Panc1 (cell line): ENCODE data around the gene PRR5. TPM values are rescaled to one million over a fixed set of nuclear protein-coding genes. Genes with fewer than 3 reads are reported as not detected.

Experiments
- ATAC-seq: fragments of 200-7000 bp; cut with Tn5 transposase; 2 replicates; pipeline ENCODE4 v1.9.1; 2020; ENCODE audit warnings: mild to moderate bottlenecking, moderate library complexity
- BruUV-seq: library from RNA; stranded (reverse); fragments of 400-500 nt; replicated peaks from 2 replicates; lab custom pipeline; 2021; lab: Mats Ljungman, UMichigan
- CTCF ChIA-PET: fragments of 300-600 bp; sonication (Branson Sonifier 250); formaldehyde crosslinking; loops from one replicate; lab custom pipeline; 2022; ENCODE audit warnings: antibody characterized with exemption; lab: Charles Lee
- POLR2A ChIA-PET: fragments of 300-600 bp; sonication (Branson Sonifier 250); formaldehyde crosslinking; loops from one replicate; lab custom pipeline; 2022; ENCODE audit warnings: antibody characterized with exemption; lab: Charles Lee
- DNase-seq: peaks from one replicate; pipeline ENCODE4 v3.0.0-alpha.2; 2010; ENCODE audit warnings: low read depth, low spot score
- H3K27ac ChIP-seq: 2 replicates; pipeline ENCODE4 v1.5.1; 2011; ENCODE audit warnings: mild to moderate bottlenecking, low read length, inconsistent platforms
- H3K27me3 ChIP-seq: fragments of 200-500 bp; sonication (Bioruptor generic); 2 replicates; pipeline ENCODE4 v1.6.0; 2014; ENCODE audit warnings: low read length, inconsistent platforms; ENCODE audit not compliant: control insufficient read depth, insufficient read depth
- H3K36me3 ChIP-seq: fragments of 200-500 bp; sonication (Bioruptor generic); 2 replicates; pipeline ENCODE4 v1.5.1; 2014; ENCODE audit warnings: inconsistent platforms, mild to moderate bottlenecking, low read length, moderate library complexity; ENCODE audit not compliant: control insufficient read depth, insufficient read depth
- H3K4me1 ChIP-seq: 2 replicates; pipeline ENCODE4 v1.5.1; 2011; ENCODE audit warnings: inconsistent platforms, mild to moderate bottlenecking, low read length, moderate library complexity; ENCODE audit not compliant: control insufficient read depth, insufficient read depth
- H3K4me3 ChIP-seq, 2 experiments: 2 replicates each; pipeline ENCODE4 v1.5.1; 2011 to 2012; ENCODE audit warnings: low read depth in 2 of 2, low read length in 2 of 2, mild to moderate bottlenecking in 2 of 2, inconsistent platforms in 1 of 2, moderate library complexity in 1 of 2
- H3K9me3 ChIP-seq: fragments of 200-500 bp; sonication (Bioruptor generic); 2 replicates; pipeline ENCODE4 v1.5.1; 2014; ENCODE audit warnings: low read depth, mild to moderate bottlenecking, inconsistent platforms, low read length, moderate library complexity; ENCODE audit not compliant: control insufficient read depth, insufficient read depth
- POLR2AphosphoS5 ChIP-seq: IDR thresholded peaks from 2 replicates; pipeline ENCODE4 v1.6.1; 2012; ENCODE audit warnings: mild to moderate bottlenecking, low read depth, low read length, moderate library complexity
- SIN3A ChIP-seq: IDR thresholded peaks from 2 replicates; pipeline ENCODE4 v1.6.1; 2012; ENCODE audit warnings: low read depth, mild to moderate bottlenecking, low read length, moderate library complexity, borderline replicate concordance; ENCODE audit not compliant: insufficient read depth
- TCF7L2 ChIP-seq: IDR thresholded peaks from 2 replicates; pipeline ENCODE4 v1.6.1; 2011; ENCODE audit warnings: mild to moderate bottlenecking, low read depth, low read length, inconsistent platforms
- in situ Hi-C: cut with HindIII; loops from 2 replicates; pipeline ENCODE4 v1.10.0; 2016; ENCODE audit warnings: low sequenced_read_pairs, low pct_unique_long_range_greater_than_20kb
- intact Hi-C: fragments of 100-400 bp; cut with micrococcal nuclease; formaldehyde crosslinking; loops from one replicate; pipeline ENCODE4 v1.10.0; 2022; ENCODE audit not compliant: unreplicated experiment
- total RNA-seq: library from RNA; stranded (reverse); gene quantifications from one replicate; pipeline ENCODE4 v1.2.1, GENCODE V29; 2021; ENCODE audit not compliant: unreplicated experiment
- TF ChIP-seq, protein P1 (sequence below): fragments of 450-650 bp; IDR thresholded peaks from 2 replicates; pipeline ENCODE4 v1.5.1; 2017; ENCODE audit warnings: mild to moderate bottlenecking
- TF ChIP-seq, protein P2 (sequence below), 2 experiments: IDR thresholded peaks; 2 replicates each; pipeline ENCODE4 v1.6.1; 2011 to 2012; ENCODE audit warnings: low read depth in 2 of 2, control low read depth in 1 of 2, low read length in 1 of 2, mild to moderate bottlenecking in 1 of 2, moderate library complexity in 1 of 2; ENCODE audit not compliant: insufficient read depth in 1 of 2

The PRR5 gene
- total RNA-seq, 1 experiment from 2014 or later: 11.5 TPM

DNA sequence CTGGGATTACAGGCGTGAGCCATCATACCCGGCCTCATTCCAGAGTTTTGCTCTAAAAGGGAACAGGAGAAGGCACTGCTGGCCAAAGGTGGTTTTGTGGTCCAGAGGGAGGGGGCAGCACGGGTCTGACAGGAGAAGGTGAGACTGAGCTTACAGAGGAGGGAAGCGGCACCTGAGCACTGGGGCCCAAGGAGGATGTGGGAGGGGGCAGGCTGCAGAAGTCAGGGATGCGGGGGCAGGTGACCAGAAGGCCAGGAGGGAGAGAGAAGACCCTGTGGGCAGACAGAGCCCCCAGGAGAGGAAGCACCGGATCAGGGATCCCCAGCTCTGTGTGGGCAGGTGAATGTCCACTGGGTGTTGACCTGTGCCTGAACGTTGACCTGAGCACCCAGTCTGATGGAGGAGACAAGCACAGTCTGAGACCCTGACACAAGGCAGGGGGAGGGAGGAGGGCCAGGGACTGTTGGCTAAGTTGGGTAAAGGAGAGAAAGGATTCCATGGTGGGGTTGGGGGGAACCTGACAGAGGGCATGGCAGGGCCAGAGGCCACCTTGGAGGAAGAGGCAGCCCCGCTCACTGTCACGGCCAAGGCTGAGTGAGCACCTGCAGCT lies 12.0 kb upstream of the PRR5 start:
- Histone ChIP-seq H3K36me3 (no peaks in the 10 kb centered on the region), H3K9me3 (no peaks in the 10 kb centered on the region), H3K27ac (no peak overlapping the region), H3K4me1 (peaks cover 6% of the 10 kb centered on the region; the same call in 1 of the 2 replicates), H3K4me3 (no peak overlapping the region), H3K27me3 (no peaks in the 10 kb centered on the region)
- BruUV-seq: no TSS peak
- in situ Hi-C loops: no loop called here
- intact Hi-C loops: no loop called here
- POLR2A ChIA-PET: no interaction called here
- no peak for DNase-seq
- TF ChIP-seq, protein P1, sequence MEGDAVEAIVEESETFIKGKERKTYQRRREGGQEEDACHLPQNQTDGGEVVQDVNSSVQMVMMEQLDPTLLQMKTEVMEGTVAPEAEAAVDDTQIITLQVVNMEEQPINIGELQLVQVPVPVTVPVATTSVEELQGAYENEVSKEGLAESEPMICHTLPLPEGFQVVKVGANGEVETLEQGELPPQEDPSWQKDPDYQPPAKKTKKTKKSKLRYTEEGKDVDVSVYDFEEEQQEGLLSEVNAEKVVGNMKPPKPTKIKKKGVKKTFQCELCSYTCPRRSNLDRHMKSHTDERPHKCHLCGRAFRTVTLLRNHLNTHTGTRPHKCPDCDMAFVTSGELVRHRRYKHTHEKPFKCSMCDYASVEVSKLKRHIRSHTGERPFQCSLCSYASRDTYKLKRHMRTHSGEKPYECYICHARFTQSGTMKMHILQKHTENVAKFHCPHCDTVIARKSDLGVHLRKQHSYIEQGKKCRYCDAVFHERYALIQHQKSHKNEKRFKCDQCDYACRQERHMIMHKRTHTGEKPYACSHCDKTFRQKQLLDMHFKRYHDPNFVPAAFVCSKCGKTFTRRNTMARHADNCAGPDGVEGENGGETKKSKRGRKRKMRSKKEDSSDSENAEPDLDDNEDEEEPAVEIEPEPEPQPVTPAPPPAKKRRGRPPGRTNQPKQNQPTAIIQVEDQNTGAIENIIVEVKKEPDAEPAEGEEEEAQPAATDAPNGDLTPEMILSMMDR: no peak
- TF ChIP-seq TCF7L2: no peak
- TF ChIP-seq SIN3A: no peak
- TF ChIP-seq POLR2AphosphoS5: no peak
- CTCF ChIA-PET: no interaction called here
- no peak for ATAC-seq

DNA sequence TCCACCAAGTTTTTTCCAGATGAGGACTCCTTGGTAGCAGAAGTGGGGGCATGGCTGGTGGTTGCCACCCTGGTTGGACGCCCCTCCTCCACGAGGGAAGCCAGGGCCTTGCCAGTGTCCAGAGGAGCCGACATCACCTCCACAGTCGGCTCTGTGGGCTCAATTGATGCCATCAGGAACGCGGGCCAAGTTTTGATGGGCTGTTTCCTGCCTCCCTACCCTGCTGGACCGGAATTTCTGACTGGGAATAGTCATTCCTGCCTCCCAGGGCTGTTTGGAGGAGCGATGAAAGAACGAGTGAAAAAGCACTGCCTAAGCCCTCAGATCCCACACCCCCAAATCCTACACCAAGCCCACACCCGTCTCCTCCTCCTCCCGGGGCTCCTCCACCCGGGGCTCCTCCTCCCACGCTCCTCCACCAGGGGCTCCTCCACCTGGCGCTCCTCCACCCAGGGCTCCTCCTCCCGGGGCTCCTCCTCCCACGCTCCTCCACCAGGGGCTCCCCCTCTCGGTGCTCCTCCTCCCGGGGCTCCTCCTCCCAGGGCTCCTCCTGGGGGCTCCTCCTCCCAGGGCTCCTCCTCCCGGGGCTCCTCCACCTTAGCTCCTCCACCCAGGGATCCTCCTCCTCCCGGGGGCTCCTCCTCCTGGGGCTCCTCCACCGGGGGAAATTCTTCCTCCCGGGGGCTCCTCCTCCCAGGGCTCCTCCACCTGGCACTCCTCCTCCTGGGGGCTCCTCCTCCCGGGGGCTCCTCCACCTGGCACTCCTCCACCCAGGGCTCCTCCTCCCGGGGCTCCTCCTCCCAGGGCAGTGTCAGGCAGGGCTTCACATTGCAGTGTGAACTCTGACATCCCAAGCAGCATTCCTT lies 10.0 kb upstream of the PRR5 start:
- POLR2A ChIA-PET: interaction anchor here (0.7 kb wide), 1 partner anchor 21 kb away, joined by 6 read pairs; no protein-coding TSS in a partner anchor
- CTCF ChIA-PET: no interaction called here
- intact Hi-C loops: no loop called here
- no peaks in the 10 kb centered on the region for H3K27me3 ChIP-seq
- no peak overlapping the region for H3K27ac ChIP-seq
- H3K9me3 ChIP-seq: no peaks in the 10 kb centered on the region
- DNase-seq (no peak), ATAC-seq (peak; percentile 52)
- no peaks in the 10 kb centered on the region for H3K4me1 ChIP-seq
- BruUV-seq: no TSS peak
- no peaks in the 10 kb centered on the region for H3K36me3 ChIP-seq
- no peak overlapping the region for H3K4me3 ChIP-seq
- in situ Hi-C loops: no loop called here
- TF ChIP-seq POLR2AphosphoS5 (no peak), TCF7L2 (no peak), SIN3A (no peak)
- TF ChIP-seq, protein P1: no peak
- TF ChIP-seq, protein P2, sequence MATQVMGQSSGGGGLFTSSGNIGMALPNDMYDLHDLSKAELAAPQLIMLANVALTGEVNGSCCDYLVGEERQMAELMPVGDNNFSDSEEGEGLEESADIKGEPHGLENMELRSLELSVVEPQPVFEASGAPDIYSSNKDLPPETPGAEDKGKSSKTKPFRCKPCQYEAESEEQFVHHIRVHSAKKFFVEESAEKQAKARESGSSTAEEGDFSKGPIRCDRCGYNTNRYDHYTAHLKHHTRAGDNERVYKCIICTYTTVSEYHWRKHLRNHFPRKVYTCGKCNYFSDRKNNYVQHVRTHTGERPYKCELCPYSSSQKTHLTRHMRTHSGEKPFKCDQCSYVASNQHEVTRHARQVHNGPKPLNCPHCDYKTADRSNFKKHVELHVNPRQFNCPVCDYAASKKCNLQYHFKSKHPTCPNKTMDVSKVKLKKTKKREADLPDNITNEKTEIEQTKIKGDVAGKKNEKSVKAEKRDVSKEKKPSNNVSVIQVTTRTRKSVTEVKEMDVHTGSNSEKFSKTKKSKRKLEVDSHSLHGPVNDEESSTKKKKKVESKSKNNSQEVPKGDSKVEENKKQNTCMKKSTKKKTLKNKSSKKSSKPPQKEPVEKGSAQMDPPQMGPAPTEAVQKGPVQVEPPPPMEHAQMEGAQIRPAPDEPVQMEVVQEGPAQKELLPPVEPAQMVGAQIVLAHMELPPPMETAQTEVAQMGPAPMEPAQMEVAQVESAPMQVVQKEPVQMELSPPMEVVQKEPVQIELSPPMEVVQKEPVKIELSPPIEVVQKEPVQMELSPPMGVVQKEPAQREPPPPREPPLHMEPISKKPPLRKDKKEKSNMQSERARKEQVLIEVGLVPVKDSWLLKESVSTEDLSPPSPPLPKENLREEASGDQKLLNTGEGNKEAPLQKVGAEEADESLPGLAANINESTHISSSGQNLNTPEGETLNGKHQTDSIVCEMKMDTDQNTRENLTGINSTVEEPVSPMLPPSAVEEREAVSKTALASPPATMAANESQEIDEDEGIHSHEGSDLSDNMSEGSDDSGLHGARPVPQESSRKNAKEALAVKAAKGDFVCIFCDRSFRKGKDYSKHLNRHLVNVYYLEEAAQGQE (IDR thresholded peaks at IDR 0.05; ENCODE audit: insufficient read depth in 1 of 2, low read depth in 2 of 2, low read length in 1 of 2): no peak
